HepG2 (cell line): ENCODE measurements around the gene HS3ST3B1. TPM values are rescaled to one million over a fixed set of nuclear protein-coding genes. Genes with fewer than 3 reads are reported as not detected.

Source experiments
- ARNT ChIP-seq: fragments of 450-650 bp; IDR thresholded peaks from 2 replicates; pipeline ENCODE4 v1.6.1; 2017
- CREB1 ChIP-seq, 2 experiments: fragments of 450-650 bp in 1 of 2; IDR thresholded peaks; 2 replicates each; pipeline ENCODE4 v1.6.1; 2016 to 2017; ENCODE audit warnings: control low read depth in 1 of 2, mild to moderate bottlenecking in 1 of 2, missing compliant biosample characterization in 1 of 2, missing genetic modification characterization in 1 of 2
- JUNB ChIP-seq: sonication (generic); formaldehyde crosslinking; IDR thresholded peaks from 2 replicates; pipeline ENCODE4 v1.8.0; 2022; ENCODE audit warnings: missing genetic modification reagents, mild to moderate bottlenecking, borderline replicate concordance
- NAIF1 ChIP-seq: sonication (generic); formaldehyde crosslinking; IDR thresholded peaks from 2 replicates; pipeline ENCODE4 v1.5.0; 2020; ENCODE audit warnings: mild to moderate bottlenecking, missing genetic modification reagents, borderline replicate concordance
- NR2F1 ChIP-seq, 2 experiments: fragments of 450-650 bp in 1 of 2; formaldehyde crosslinking in 1 of 2; IDR thresholded peaks; 2 replicates each; pipeline versions ENCODE4 v1.5.0 to v1.6.1; 2016 to 2020; ENCODE audit warnings: mild to moderate bottlenecking in 1 of 2, missing compliant biosample characterization in 1 of 2, missing genetic modification reagents in 1 of 2, moderate library complexity in 1 of 2
- SIN3B ChIP-seq: fragments of 150-350 bp; IDR thresholded peaks from 2 replicates; pipeline ENCODE4 v1.6.1; 2014; ENCODE audit warnings: low read length
- SP5 ChIP-seq: IDR thresholded peaks from 2 replicates; pipeline ENCODE4 v1.6.1; 2016; ENCODE audit warnings: low read depth, borderline replicate concordance
- TP53 ChIP-seq: sonication (generic); formaldehyde crosslinking; conservative IDR thresholded peaks from 2 replicates; pipeline ENCODE4 v1.4.0; 2020; ENCODE audit warnings: missing genetic modification reagents
- TSC22D2 ChIP-seq: sonication (generic); formaldehyde crosslinking; IDR thresholded peaks from 2 replicates; pipeline ENCODE4 v1.5.1; 2020; ENCODE audit warnings: missing genetic modification reagents, mild to moderate bottlenecking, borderline replicate concordance
- ZEB1 ChIP-seq: IDR thresholded peaks from 2 replicates; pipeline ENCODE4 v1.6.1; 2012; ENCODE audit warnings: mild to moderate bottlenecking, low read depth, inconsistent platforms; ENCODE audit not compliant: insufficient replicate concordance
- ZMYM3 ChIP-seq: sonication (generic); formaldehyde crosslinking; IDR thresholded peaks from 2 replicates; pipeline ENCODE4 v1.5.1; 2020; ENCODE audit warnings: mild to moderate bottlenecking, missing genetic modification reagents
- ZNF12 ChIP-seq: sonication (generic); formaldehyde crosslinking; IDR thresholded peaks from 2 replicates; pipeline ENCODE4 v1.5.0; 2020; ENCODE audit warnings: missing genetic modification reagents
- ZNF225 ChIP-seq: sonication (generic); formaldehyde crosslinking; IDR thresholded peaks from 2 replicates; pipeline ENCODE4 v1.4.0; 2020; ENCODE audit warnings: mild to moderate bottlenecking, missing genetic modification reagents
- ZNF343 ChIP-seq: sonication (generic); formaldehyde crosslinking; IDR thresholded peaks from 2 replicates; pipeline ENCODE4 v1.4.0; 2020; ENCODE audit warnings: mild to moderate bottlenecking, missing genetic modification reagents
- ZNF44 ChIP-seq: sonication (generic); formaldehyde crosslinking; IDR thresholded peaks from 2 replicates; pipeline ENCODE4 v1.5.1; 2020; ENCODE audit warnings: mild to moderate bottlenecking, missing genetic modification reagents
- ZNF557 ChIP-seq: sonication (generic); formaldehyde crosslinking; IDR thresholded peaks from 2 replicates; pipeline ENCODE4 v1.4.0; 2020; ENCODE audit warnings: missing genetic modification reagents
- ZNF746 ChIP-seq: sonication (generic); formaldehyde crosslinking; IDR thresholded peaks from 2 replicates; pipeline ENCODE4 v1.8.0; 2022; ENCODE audit warnings: mild to moderate bottlenecking, missing genetic modification reagents
- polyA plus RNA-seq, 8 experiments: library from polyadenylated mRNA; depleted of rRNA in 3 of 8; stranded (reverse) in 7 of 8; unstranded in 1 of 8; fragments of >200 nt; fragmentation: Illumina TruSeq in 4 of 8; extraction: Trizol in 4 of 8; gene quantifications; 2 replicates each; pipeline versions ENCODE4 v1.2.1 to v1.2.3, GENCODE V29; 2011 to 2016; ENCODE audit warnings: low read depth in 4 of 8, missing spikeins in 1 of 8, mixed read lengths in 1 of 8; ENCODE audit not compliant: insufficient read depth in 1 of 8
- total RNA-seq, 5 experiments: library from RNA; depleted of rRNA; stranded (reverse); fragments of >200 nt; fragmentation: Illumina TruSeq; extraction: Trizol; gene quantifications; 2 replicates each; pipeline ENCODE4 v1.2.3, GENCODE V29; 2016; ENCODE audit warnings: low read depth in 1 of 5
- TF ChIP-seq, protein P1 (sequence below): sonication (generic); formaldehyde crosslinking; conservative IDR thresholded peaks from 2 replicates; pipeline ENCODE4 v1.8.1; 2023; ENCODE audit warnings: missing genetic modification reagents
- TF ChIP-seq, protein P2 (sequence below): sonication (generic); formaldehyde crosslinking; IDR thresholded peaks from 2 replicates; pipeline ENCODE4 v1.4.0; 2020; ENCODE audit warnings: mild to moderate bottlenecking, missing genetic modification reagents
- TF ChIP-seq, protein P3 (sequence below): sonication (generic); formaldehyde crosslinking; IDR thresholded peaks from 2 replicates; pipeline ENCODE4 v1.4.0; 2020; ENCODE audit warnings: mild to moderate bottlenecking, low read depth, missing genetic modification reagents
- TF ChIP-seq, protein P4 (sequence below): sonication (generic); formaldehyde crosslinking; IDR thresholded peaks from 2 replicates; pipeline ENCODE4 v1.8.1; 2023; ENCODE audit warnings: mild to moderate bottlenecking, inconsistent platforms, moderate library complexity, missing genetic modification reagents, borderline replicate concordance
- TF ChIP-seq, protein P5 (sequence below): sonication (generic); formaldehyde crosslinking; IDR thresholded peaks from 2 replicates; pipeline ENCODE4 v1.5.0; 2020; ENCODE audit warnings: missing genetic modification reagents

Gene HS3ST3B1
- total and polyA plus RNA-seq, 2 of the 13 experiments (the other 11 are each of a cell fraction or from before 2014, with no cell fraction given) = 15.7 to 39.5 TPM

DNA sequence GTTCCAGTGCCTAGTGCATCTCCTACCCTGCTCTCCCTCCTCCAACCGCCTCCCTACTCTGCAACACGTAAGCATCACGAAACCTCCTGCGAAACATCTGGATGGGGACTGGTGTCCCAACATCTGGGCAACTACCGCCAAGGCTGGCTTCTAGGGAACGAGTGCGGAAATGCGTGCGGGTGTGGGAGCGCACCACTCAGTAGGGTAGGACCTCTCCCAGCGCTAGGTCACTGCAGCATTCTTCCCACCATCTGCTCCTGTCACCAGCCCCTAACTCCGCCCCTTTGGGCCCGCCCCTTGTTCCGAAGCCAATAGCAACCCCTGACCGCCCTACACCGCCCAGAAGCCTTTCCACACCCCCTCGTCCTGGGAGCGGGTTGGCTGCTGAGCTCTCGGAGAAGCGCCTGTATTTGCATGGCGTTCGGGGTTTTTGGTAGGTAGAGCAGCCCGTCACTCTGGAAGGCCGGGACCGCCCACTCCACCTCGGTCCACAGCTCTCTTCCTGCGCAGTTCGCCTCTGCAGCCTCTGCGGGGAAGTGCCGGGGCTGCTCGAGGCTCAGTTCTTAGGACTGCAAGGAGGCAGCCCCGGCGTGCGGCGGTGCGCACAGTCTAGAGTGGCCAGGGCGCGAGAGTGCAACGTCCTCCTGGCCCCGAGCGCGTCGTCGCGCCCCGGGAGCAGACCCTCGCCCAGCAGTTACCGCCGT is at the start of gene HS3ST3B1 (continued):
- TF ChIP-seq, protein P1, sequence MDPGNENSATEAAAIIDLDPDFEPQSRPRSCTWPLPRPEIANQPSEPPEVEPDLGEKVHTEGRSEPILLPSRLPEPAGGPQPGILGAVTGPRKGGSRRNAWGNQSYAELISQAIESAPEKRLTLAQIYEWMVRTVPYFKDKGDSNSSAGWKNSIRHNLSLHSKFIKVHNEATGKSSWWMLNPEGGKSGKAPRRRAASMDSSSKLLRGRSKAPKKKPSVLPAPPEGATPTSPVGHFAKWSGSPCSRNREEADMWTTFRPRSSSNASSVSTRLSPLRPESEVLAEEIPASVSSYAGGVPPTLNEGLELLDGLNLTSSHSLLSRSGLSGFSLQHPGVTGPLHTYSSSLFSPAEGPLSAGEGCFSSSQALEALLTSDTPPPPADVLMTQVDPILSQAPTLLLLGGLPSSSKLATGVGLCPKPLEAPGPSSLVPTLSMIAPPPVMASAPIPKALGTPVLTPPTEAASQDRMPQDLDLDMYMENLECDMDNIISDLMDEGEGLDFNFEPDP (CRISPR knock-in tag) = 0 out of 2 replicates have a peak, but pooled peaks have one; percentile 65
- TF ChIP-seq ZNF44 (CRISPR knock-in tag) (peak; percentile 67; the same call in 1 of the 2 replicates), ZMYM3 (no peak), TP53 (CRISPR knock-in tag) (0 out of 2 replicates have a peak, but pooled peaks have one; percentile 67), ARNT (no peak), ZNF12 (CRISPR knock-in tag) (no peak), ZEB1 (no peak), CREB1 (IDR thresholded peaks at IDR 0.05) (peak; percentile 74), CREB1 (CRISPR knock-in tag; IDR thresholded peaks at IDR 0.05) (peak; percentile 71), NAIF1 (CRISPR knock-in tag) (no peak), ZNF225 (CRISPR knock-in tag) (peak; percentile 57; the same call in 1 of the 2 replicates), ZNF746 (CRISPR knock-in tag) (no peak), ZNF557 (CRISPR knock-in tag) (peak; percentile 80; the same call in 1 of the 2 replicates), SIN3B (no peak), SP5 (CRISPR knock-in tag) (no peak; the same call in 1 of the 2 replicates), ZNF343 (CRISPR knock-in tag) (peak; percentile 54; the same call in 1 of the 2 replicates), JUNB (CRISPR knock-in tag) (no peak), NR2F1 (CRISPR knock-in tag; IDR thresholded peaks at IDR 0.05) (no peak), TSC22D2 (CRISPR knock-in tag) (no peak; the same call in 1 of the 2 replicates)
- TF ChIP-seq, protein P2, sequence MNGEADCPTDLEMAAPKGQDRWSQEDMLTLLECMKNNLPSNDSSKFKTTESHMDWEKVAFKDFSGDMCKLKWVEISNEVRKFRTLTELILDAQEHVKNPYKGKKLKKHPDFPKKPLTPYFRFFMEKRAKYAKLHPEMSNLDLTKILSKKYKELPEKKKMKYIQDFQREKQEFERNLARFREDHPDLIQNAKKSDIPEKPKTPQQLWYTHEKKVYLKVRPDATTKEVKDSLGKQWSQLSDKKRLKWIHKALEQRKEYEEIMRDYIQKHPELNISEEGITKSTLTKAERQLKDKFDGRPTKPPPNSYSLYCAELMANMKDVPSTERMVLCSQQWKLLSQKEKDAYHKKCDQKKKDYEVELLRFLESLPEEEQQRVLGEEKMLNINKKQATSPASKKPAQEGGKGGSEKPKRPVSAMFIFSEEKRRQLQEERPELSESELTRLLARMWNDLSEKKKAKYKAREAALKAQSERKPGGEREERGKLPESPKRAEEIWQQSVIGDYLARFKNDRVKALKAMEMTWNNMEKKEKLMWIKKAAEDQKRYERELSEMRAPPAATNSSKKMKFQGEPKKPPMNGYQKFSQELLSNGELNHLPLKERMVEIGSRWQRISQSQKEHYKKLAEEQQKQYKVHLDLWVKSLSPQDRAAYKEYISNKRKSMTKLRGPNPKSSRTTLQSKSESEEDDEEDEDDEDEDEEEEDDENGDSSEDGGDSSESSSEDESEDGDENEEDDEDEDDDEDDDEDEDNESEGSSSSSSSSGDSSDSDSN (CRISPR knock-in tag) = peak; percentile 97
- TF ChIP-seq, protein P3, sequence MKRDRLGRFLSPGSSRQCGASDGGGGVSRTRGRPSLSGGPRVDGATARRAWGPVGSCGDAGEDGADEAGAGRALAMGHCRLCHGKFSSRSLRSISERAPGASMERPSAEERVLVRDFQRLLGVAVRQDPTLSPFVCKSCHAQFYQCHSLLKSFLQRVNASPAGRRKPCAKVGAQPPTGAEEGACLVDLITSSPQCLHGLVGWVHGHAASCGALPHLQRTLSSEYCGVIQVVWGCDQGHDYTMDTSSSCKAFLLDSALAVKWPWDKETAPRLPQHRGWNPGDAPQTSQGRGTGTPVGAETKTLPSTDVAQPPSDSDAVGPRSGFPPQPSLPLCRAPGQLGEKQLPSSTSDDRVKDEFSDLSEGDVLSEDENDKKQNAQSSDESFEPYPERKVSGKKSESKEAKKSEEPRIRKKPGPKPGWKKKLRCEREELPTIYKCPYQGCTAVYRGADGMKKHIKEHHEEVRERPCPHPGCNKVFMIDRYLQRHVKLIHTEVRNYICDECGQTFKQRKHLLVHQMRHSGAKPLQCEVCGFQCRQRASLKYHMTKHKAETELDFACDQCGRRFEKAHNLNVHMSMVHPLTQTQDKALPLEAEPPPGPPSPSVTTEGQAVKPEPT (CRISPR knock-in tag) = no peak
- TF ChIP-seq, protein P4, sequence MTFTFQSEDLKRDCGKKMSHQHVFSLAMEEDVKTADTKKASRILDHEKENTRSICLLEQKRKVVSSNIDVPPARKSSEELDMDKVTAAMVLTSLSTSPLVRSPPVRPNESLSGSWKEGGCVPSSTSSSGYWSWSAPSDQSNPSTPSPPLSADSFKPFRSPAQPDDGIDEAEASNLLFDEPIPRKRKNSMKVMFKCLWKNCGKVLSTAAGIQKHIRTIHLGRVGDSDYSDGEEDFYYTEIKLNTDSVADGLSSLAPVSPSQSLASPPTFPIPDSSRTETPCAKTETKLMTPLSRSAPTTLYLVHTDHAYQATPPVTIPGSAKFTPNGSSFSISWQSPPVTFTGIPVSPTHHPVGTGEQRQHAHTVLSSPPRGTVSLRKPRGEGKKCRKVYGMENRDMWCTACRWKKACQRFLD (CRISPR knock-in tag) = peak; percentile 9
- TF ChIP-seq, protein P5, sequence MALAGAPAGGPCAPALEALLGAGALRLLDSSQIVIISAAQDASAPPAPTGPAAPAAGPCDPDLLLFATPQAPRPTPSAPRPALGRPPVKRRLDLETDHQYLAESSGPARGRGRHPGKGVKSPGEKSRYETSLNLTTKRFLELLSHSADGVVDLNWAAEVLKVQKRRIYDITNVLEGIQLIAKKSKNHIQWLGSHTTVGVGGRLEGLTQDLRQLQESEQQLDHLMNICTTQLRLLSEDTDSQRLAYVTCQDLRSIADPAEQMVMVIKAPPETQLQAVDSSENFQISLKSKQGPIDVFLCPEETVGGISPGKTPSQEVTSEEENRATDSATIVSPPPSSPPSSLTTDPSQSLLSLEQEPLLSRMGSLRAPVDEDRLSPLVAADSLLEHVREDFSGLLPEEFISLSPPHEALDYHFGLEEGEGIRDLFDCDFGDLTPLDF (CRISPR knock-in tag) = peak; percentile 71; the same call in 1 of the 2 replicates
